Activated naive CD8-positive, alpha-beta T cell treated with anti-CD3 and anti-CD28 coated beads for 36 hours (primary cell): ENCODE measurements around the gene SLC25A22. TPM values are rescaled to one million over a fixed set of nuclear protein-coding genes. Genes with fewer than 3 reads are reported as not detected.

Source experiments
- DNase-seq: peaks from one replicate; pipeline ENCODE4 v3.0.0; 2021
- H3K27ac Mint-ChIP-seq: one replicate; pipeline ENCODE4 v1.8.0; 2022; ENCODE audit warnings: mild to moderate bottlenecking, moderate library complexity, mixed read lengths
- H3K27me3 Mint-ChIP-seq: one replicate; pipeline ENCODE4 v1.8.0; 2022; ENCODE audit warnings: mild to moderate bottlenecking, mixed read lengths
- H3K36me3 Mint-ChIP-seq: one replicate; pipeline ENCODE4 v1.8.0; 2021; ENCODE audit warnings: mild to moderate bottlenecking, mixed read lengths
- H3K4me1 Mint-ChIP-seq: one replicate; pipeline ENCODE4 v1.8.0; 2021; ENCODE audit warnings: mixed read lengths
- H3K4me3 Mint-ChIP-seq: one replicate; pipeline ENCODE4 v1.8.0; 2022; ENCODE audit warnings: mild to moderate bottlenecking, moderate library complexity, mixed read lengths
- H3K9me3 Mint-ChIP-seq: one replicate; pipeline ENCODE4 v1.8.0; 2022; ENCODE audit warnings: mixed read lengths
- total RNA-seq, 2 experiments: library from RNA; stranded (reverse); gene quantifications; one replicate each; pipeline ENCODE4 v1.2.3, GENCODE V29; 2021

Gene SLC25A22
- total RNA-seq, 2 experiments from 2014 or later: 54.4 to 56.5 TPM

GRCh38 chr11:804599-804964 lies 6.5 kb upstream of the SLC25A22 start:
- H3K36me3 Mint-ChIP-seq: peaks cover 7% of the 10 kb centered on the region
- H3K4me1 Mint-ChIP-seq: peaks cover 22% of the 10 kb centered on the region
- DNase-seq: no peak
- no peaks in the 10 kb centered on the region for H3K9me3 Mint-ChIP-seq
- peak overlapping the region; percentile 83 for H3K4me3 Mint-ChIP-seq
- peak overlapping the region; percentile 60 for H3K27ac Mint-ChIP-seq
- no peaks in the 10 kb centered on the region for H3K27me3 Mint-ChIP-seq

- Mint-ChIP-seq H3K36me3 (peaks cover 7% of the 10 kb centered on the region), H3K4me1 (peaks cover 22% of the 10 kb centered on the region), H3K4me3 (peak overlapping the region; percentile 83), H3K9me3 (no peaks in the 10 kb centered on the region), H3K27me3 (no peaks in the 10 kb centered on the region), H3K27ac (peak overlapping the region; percentile 60)
- DNase-seq: no peak
Measured at GRCh38 chr11:803770-804598, 5.9 kb upstream of the SLC25A22 start.

- H3K27ac Mint-ChIP-seq: no peak overlapping the region
- H3K4me1 Mint-ChIP-seq: peaks cover 22% of the 10 kb centered on the region
- no peaks in the 10 kb centered on the region for H3K27me3 Mint-ChIP-seq
- H3K9me3 Mint-ChIP-seq: no peaks in the 10 kb centered on the region
- H3K36me3 Mint-ChIP-seq: peaks cover 7% of the 10 kb centered on the region
- DNase-seq: no peak
- no peak overlapping the region for H3K4me3 Mint-ChIP-seq
Measured at GRCh38 chr11:803467-803742, 5.3 kb upstream of the SLC25A22 start.

- peaks cover 6% of the 10 kb centered on the region for H3K36me3 Mint-ChIP-seq
- no peaks in the 10 kb centered on the region for H3K9me3 Mint-ChIP-seq
- peaks cover 19% of the 10 kb centered on the region for H3K4me1 Mint-ChIP-seq
- H3K27ac Mint-ChIP-seq: no peak overlapping the region
- H3K27me3 Mint-ChIP-seq: no peaks in the 10 kb centered on the region
- H3K4me3 Mint-ChIP-seq: no peak overlapping the region
- DNase-seq: no peak
Measured at GRCh38 chr11:802693-803466, 4.8 kb upstream of the SLC25A22 start.

GRCh38 chr11:802018-802617 lies 4.0 kb upstream of the SLC25A22 start:
- DNase-seq: no peak
- Mint-ChIP-seq H3K4me3 (no peak overlapping the region), H3K36me3 (peaks cover 4% of the 10 kb centered on the region), H3K9me3 (no peaks in the 10 kb centered on the region), H3K4me1 (peaks cover 16% of the 10 kb centered on the region), H3K27ac (no peak overlapping the region), H3K27me3 (no peaks in the 10 kb centered on the region)

- H3K27ac Mint-ChIP-seq: no peak overlapping the region
- DNase-seq: no peak
- H3K4me1 Mint-ChIP-seq: peaks cover 19% of the 10 kb centered on the region
- H3K36me3 Mint-ChIP-seq: peaks cover 4% of the 10 kb centered on the region
- no peaks in the 10 kb centered on the region for H3K9me3 Mint-ChIP-seq
- peak overlapping the region; percentile 29 for H3K4me3 Mint-ChIP-seq
- H3K27me3 Mint-ChIP-seq: no peaks in the 10 kb centered on the region
Measured at GRCh38 chr11:801097-801780, 3.2 kb upstream of the SLC25A22 start.

GRCh38 chr11:800473-800872 lies 2.4 kb upstream of the SLC25A22 start:
- peaks cover 14% of the 10 kb centered on the region for H3K4me1 Mint-ChIP-seq
- no peak for DNase-seq
- H3K9me3 Mint-ChIP-seq: no peaks in the 10 kb centered on the region
- H3K36me3 Mint-ChIP-seq: peaks cover 4% of the 10 kb centered on the region
- no peak overlapping the region for H3K27ac Mint-ChIP-seq
- no peaks in the 10 kb centered on the region for H3K27me3 Mint-ChIP-seq
- no peak overlapping the region for H3K4me3 Mint-ChIP-seq

- DNase-seq: no peak
- no peak overlapping the region for H3K4me3 Mint-ChIP-seq
- H3K4me1 Mint-ChIP-seq: peaks cover 15% of the 10 kb centered on the region
- H3K27me3 Mint-ChIP-seq: no peaks in the 10 kb centered on the region
- no peaks in the 10 kb centered on the region for H3K9me3 Mint-ChIP-seq
- H3K36me3 Mint-ChIP-seq: peaks cover 4% of the 10 kb centered on the region
- H3K27ac Mint-ChIP-seq: no peak overlapping the region
Measured at GRCh38 chr11:799641-800316, 1.7 kb upstream of the SLC25A22 start.

- Mint-ChIP-seq H3K27me3 (no peaks in the 10 kb centered on the region), H3K9me3 (no peaks in the 10 kb centered on the region), H3K4me1 (peaks cover 9% of the 10 kb centered on the region), H3K36me3 (peaks cover 8% of the 10 kb centered on the region), H3K27ac (peak overlapping the region; percentile 85), H3K4me3 (peak overlapping the region; percentile 93)
- DNase-seq: peak; percentile 89
Measured at GRCh38 chr11:797296-798092, 587 bp downstream of the SLC25A22 start.

GRCh38 chr11:796565-797295 lies 1.4 kb downstream of the SLC25A22 start:
- peaks cover 9% of the 10 kb centered on the region for H3K4me1 Mint-ChIP-seq
- H3K4me3 Mint-ChIP-seq: peak overlapping the region; percentile 93
- DNase-seq: no peak
- H3K27ac Mint-ChIP-seq: peak overlapping the region; percentile 85
- H3K27me3 Mint-ChIP-seq: no peaks in the 10 kb centered on the region
- H3K9me3 Mint-ChIP-seq: no peaks in the 10 kb centered on the region
- peaks cover 8% of the 10 kb centered on the region for H3K36me3 Mint-ChIP-seq

- H3K27me3 Mint-ChIP-seq: no peaks in the 10 kb centered on the region
- peaks cover 9% of the 10 kb centered on the region for H3K4me1 Mint-ChIP-seq
- H3K4me3 Mint-ChIP-seq: peak overlapping the region; percentile 93
- no peaks in the 10 kb centered on the region for H3K9me3 Mint-ChIP-seq
- H3K36me3 Mint-ChIP-seq: peaks cover 10% of the 10 kb centered on the region
- peak; percentile 86 for DNase-seq
- H3K27ac Mint-ChIP-seq: peak overlapping the region; percentile 85
Measured at GRCh38 chr11:795634-796564, 2.2 kb downstream of the SLC25A22 start.

- peaks cover 12% of the 10 kb centered on the region for H3K36me3 Mint-ChIP-seq
- H3K4me1 Mint-ChIP-seq: peaks cover 9% of the 10 kb centered on the region
- H3K27ac Mint-ChIP-seq: no peak overlapping the region
- no peak for DNase-seq
- no peaks in the 10 kb centered on the region for H3K9me3 Mint-ChIP-seq
- H3K27me3 Mint-ChIP-seq: no peaks in the 10 kb centered on the region
- peak overlapping the region; percentile 93 for H3K4me3 Mint-ChIP-seq
Measured at GRCh38 chr11:794766-795633, 3.1 kb downstream of the SLC25A22 start.
